ENCODE measurements around the gene DMTF1.

GRCh38 chr7:87156709-87157108 lies 4.5 kb downstream of the DMTF1 start:
- TF ChIP-seq PRDM10 (tag by site-specific recombination; IDR thresholded peaks at IDR 0.05), result no peak
- TF ChIP-seq YY1 (tag by site-specific recombination; IDR thresholded peaks at IDR 0.05), result no peak
- no peak for TF ChIP-seq ZNF274 (IDR thresholded peaks at IDR 0.05; ENCODE audit: low read length)
- TF ChIP-seq ZNF274 (tag by site-specific recombination; IDR thresholded peaks at IDR 0.05; ENCODE audit: borderline replicate concordance), result no peak

All from HEK293 (cell line).